K562 (cell line): ENCODE data around the gene CSF1. TPM values are rescaled to one million over a fixed set of nuclear protein-coding genes. Genes with fewer than 3 reads are reported as not detected.

Experiments used
- ATAC-seq: fragments of 200-7000 bp; cut with Tn5 transposase; 3 replicates; pipeline ENCODE4 v1.9.1; 2020; ENCODE audit warnings: moderate library complexity
- BruUV-seq: library from RNA; stranded (reverse); fragments of 400-500 nt; replicated peaks from 2 replicates; lab custom pipeline; 2021; lab: Mats Ljungman, UMichigan
- CTCF ChIA-PET: fragments of 300-600 bp; formaldehyde crosslinking; extraction: SDS; loops from one replicate; lab custom pipeline; 2021; ENCODE audit warnings: low intra/inter-chr PET ratio; lab: Yijun Ruan, JAX
- POLR2A ChIA-PET: fragments of 300-600, 350-650 bp; sonication (Branson Sonifier 250); formaldehyde crosslinking; extraction: SDS; loops from one replicate; lab custom pipeline; 2021; ENCODE audit warnings: antibody characterized with exemption, inconsistent platforms; lab: Yijun Ruan, JAX
- DNase-seq, 4 experiments: peaks; one replicate each; pipeline versions ENCODE4 v3.0.0 to v3.0.0-alpha.2; 2011 to 2018; ENCODE audit warnings: low spot score in 3 of 4, mixed read lengths in 3 of 4; ENCODE audit errors: extremely low read depth in 1 of 4
- FAIRE-seq: peaks from 2 replicates; lab custom pipeline; 2011; peaks lifted over from hg19 to GRCh38; lab: Jason Lieb, UNC
- H2AFZ ChIP-seq: 2 replicates; pipeline ENCODE4 v1.6.0; 2011; ENCODE audit warnings: low read depth, low read length, control low read depth, inconsistent platforms
- H3K27ac ChIP-seq: fragments of 200-600 bp; 3 replicates; pipeline ENCODE4 v1.8.0; 2011; ENCODE audit warnings: low read depth, mild to moderate bottlenecking, control low read depth, inconsistent platforms, low read length, moderate library complexity, mixed read lengths; ENCODE audit errors: extremely low read depth
- H3K27me3 ChIP-seq, 2 experiments: fragments of 300-600 bp in 1 of 2; 2 replicates in 1 of 2; 3 replicates in 1 of 2; pipeline versions ENCODE4 v1.6.0 to v1.8.0; 2011; ENCODE audit warnings: inconsistent platforms in 2 of 2, low read length in 2 of 2, mild to moderate bottlenecking in 1 of 2, mixed read lengths in 1 of 2, moderate library complexity in 1 of 2; ENCODE audit not compliant: control insufficient read depth in 2 of 2, insufficient read depth in 2 of 2
- H3K36me3 ChIP-seq: fragments of 300-600 bp; 3 replicates; pipeline ENCODE4 v1.8.0; 2011; ENCODE audit warnings: mild to moderate bottlenecking, low read length, inconsistent platforms; ENCODE audit not compliant: control insufficient read depth, insufficient read depth
- H3K4me1 ChIP-seq, 2 experiments: fragments of 200-600 bp in 1 of 2; replicated peaks in 1 of 2; 2 replicates in 1 of 2; 3 replicates in 1 of 2; pipeline versions ENCODE4 v1.5.1 to v1.8.0; 2011; ENCODE audit warnings: inconsistent platforms in 2 of 2, low read length in 2 of 2, mild to moderate bottlenecking in 1 of 2, mixed read lengths in 1 of 2, moderate library complexity in 1 of 2; ENCODE audit not compliant: control insufficient read depth in 2 of 2, insufficient read depth in 2 of 2
- H3K4me2 ChIP-seq: 2 replicates; pipeline ENCODE4 v1.6.1; 2011; ENCODE audit warnings: low read length, control low read depth, inconsistent platforms, mixed read lengths; ENCODE audit not compliant: insufficient read depth
- H3K4me3 ChIP-seq: fragments of 200-600 bp; sonication (generic), shearing (Covaris generic); 2 replicates; pipeline ENCODE4 v1.5.1; 2016; ENCODE audit warnings: control low read depth, inconsistent platforms
- H3K79me2 ChIP-seq: fragments of 200-600 bp; 3 replicates; pipeline ENCODE4 v1.8.0; 2011; ENCODE audit warnings: low read length, inconsistent platforms; ENCODE audit not compliant: control insufficient read depth, insufficient read depth
- H3K9ac ChIP-seq, 2 experiments: 2 replicates each; pipeline versions ENCODE4 v1.6.0 to v1.6.1; 2011; ENCODE audit warnings: low read depth in 2 of 2, low read length in 2 of 2, control low read depth in 1 of 2, inconsistent platforms in 1 of 2, mild to moderate bottlenecking in 1 of 2, mixed read lengths in 1 of 2; ENCODE audit not compliant: insufficient read depth in 1 of 2
- H3K9me1 ChIP-seq: one replicate; pipeline ENCODE4 v1.6.0; 2011; ENCODE audit warnings: inconsistent platforms, mild to moderate bottlenecking, low read length, moderate library complexity; ENCODE audit not compliant: control insufficient read depth, insufficient read depth
- H3K9me3 ChIP-seq: replicated peaks from 2 replicates; pipeline ENCODE4 v1.5.1; 2011; ENCODE audit warnings: low read depth, low read length, inconsistent platforms; ENCODE audit not compliant: control insufficient read depth, insufficient read depth
- H4K20me1 ChIP-seq: replicated peaks from 2 replicates; pipeline ENCODE4 v1.6.1; 2011; ENCODE audit warnings: low read length, inconsistent platforms, mixed read lengths; ENCODE audit not compliant: control insufficient read depth, insufficient read depth
- FUS ChIP-seq: fragments of 200-400 bp; formaldehyde crosslinking; optimal IDR thresholded peaks from 2 replicates; pipeline ENCODE3; 2017; ENCODE audit warnings: low read depth, low read length
- RFX7 ChIP-seq: fragments of 250-450 bp; sonication (Bioruptor Pico); IDR thresholded peaks from 2 replicates; pipeline ENCODE4 v1.5.1; 2021; ENCODE audit warnings: mild to moderate bottlenecking
- WGBS: fragments of 100-300 bp; shearing (Covaris generic); methylation state at CpG from one replicate; pipeline ENCODE4 v1.1.6; 2016; ENCODE audit warnings: low coverage, mixed read lengths; ENCODE audit not compliant: insufficient coverage; ENCODE audit errors: missing lambda C conversion rate; 5-methylcytosine and 5-hydroxymethylcytosine counted together
- in situ Hi-C: fragments of 300-500 bp; cut with MboI; formaldehyde crosslinking; loops from 4 replicates; pipeline ENCODE4 v1.15.0; 2018; ENCODE audit warnings: inconsistent platforms, mixed read lengths
- intact Hi-C: fragments of 100-400 bp; cut with micrococcal nuclease; formaldehyde crosslinking; loops from 2 replicates; pipeline ENCODE4 v1.14.2; 2022
- polyA plus RNA-seq, 8 experiments: library from polyadenylated mRNA; depleted of rRNA in 4 of 8; stranded (reverse) in 5 of 8; unstranded in 3 of 8; fragments of >200 nt; fragmentation: Nextera tagmentation in 2 of 8; fragmentation: Illumina TruSeq in 1 of 8; extraction: Ambion mirVana in 2 of 8; extraction: Trizol in 1 of 8; gene quantifications; 2 replicates each; pipeline versions ENCODE4 v1.2.1 to v1.2.3, GENCODE V29; 2011 to 2014; ENCODE audit warnings: inconsistent platforms in 1 of 8, missing spikeins in 1 of 8
- total RNA-seq, 7 experiments: library from RNA; depleted of rRNA in 6 of 7; stranded (reverse); fragments of >200 nt in 6 of 7; fragmentation: Illumina TruSeq in 2 of 7; extraction: Trizol in 2 of 7; gene quantifications; 2 replicates each; pipeline versions ENCODE4 v1.2.1 to v1.2.3, GENCODE V29; 2011 to 2021; ENCODE audit warnings: low replicate concordance in 1 of 7

CSF1 gene
- total and polyA plus RNA-seq, 9 of the 15 experiments (the other 6 are each of a cell fraction or from before 2014, with no cell fraction given) = 0.18 to 11.8 (median 2.8) TPM

GRCh38 chr1:109928591-109929111 lies 18.0 kb downstream of the CSF1 start (continued):
- no peak for TF ChIP-seq FUS

GRCh38 chr1:109929170-109929569 lies 18.5 kb downstream of the CSF1 start:
- no peak for TF ChIP-seq RFX7
- in situ Hi-C loops = no loop called here
- WGBS = 74% methylated on average over 11 of the region's 11 CpGs

More at GRCh38 chr1:109929170-109929569, 18.5 kb downstream of the CSF1 start:
- no TSS peak for BruUV-seq
- Histone ChIP-seq H3K4me3 (no peak overlapping the region), H3K4me2 (no peak overlapping the region), H3K9ac (peak overlapping the region in 1 of 2 experiments; percentile 46; a peak in 1 of 4 replicates), H3K4me1 (peaks cover 15 to 25% of the 10 kb centered on the region in 2 experiments; a peak in 4 of 5 replicates), H2AFZ (no peak overlapping the region), H3K27ac (no peak overlapping the region), H3K27me3 (no peaks in the 10 kb centered on the region), H3K36me3 (peaks cover 37% of the 10 kb centered on the region; the same call in 2 of the 3 replicates), H3K79me2 (no peaks in the 10 kb centered on the region), H4K20me1 (no peaks in the 10 kb centered on the region), H3K9me3 (peaks cover 3% of the 10 kb centered on the region; the same call in 1 of the 2 replicates), H3K9me1 (no peaks in the 10 kb centered on the region)
- CTCF ChIA-PET = no interaction called here
- intact Hi-C loops = no loop called here
- DNase-seq (no peak), ATAC-seq (no peak), FAIRE-seq (no peak)
- POLR2A ChIA-PET = interaction anchor here (2.2 to 2.3 kb wide), 2 partner anchors 9 to 11 kb away, joined by 7 to 9 read pairs; no protein-coding TSS in a partner anchor
